Right renal cortex interstitium (tissue), 3 donors: ENCODE results near the gene CIB2. TPM values are rescaled to one million over a fixed set of nuclear protein-coding genes. Genes with fewer than 3 reads are reported as not detected.

Experiments used
- polyA plus RNA-seq, 3 donors: library from polyadenylated mRNA; unstranded; fragments of 120-200 nt; gene quantifications; one replicate each; pipeline ENCODE4 v1.2.1, GENCODE V29; 2013; ENCODE audit not compliant: insufficient read length in 3 of 3

CIB2 gene
- polyA plus RNA-seq, 3 donors = 28.2 to 33.0 (median 30.0) TPM

Other genes with a start within 250 kb of the CIB2 start
- gene TBC1D2B, start 53.7 kb downstream of the CIB2 start, polyA plus RNA-seq = 10 to 100 TPM; 25.9 to 28.7 (median 26.6) TPM
- gene SH2D7, start 38.9 kb downstream of the CIB2 start, polyA plus RNA-seq = under 1 TPM; 0.44 to 0.58 (median 0.55) TPM
- gene IDH3A, start 17.9 kb upstream of the CIB2 start, polyA plus RNA-seq = 10 to 100 TPM; 54.6 to 59.6 (median 55.3) TPM
- 1 to 10 TPM in 1 of 3 donors, under 1 TPM in 2; 0.34 to 1.1 (median 0.74) TPM for gene ACSBG1, start 103.1 kb upstream of the CIB2 start, polyA plus RNA-seq
- 10 to 100 TPM; 20.2 to 23.3 (median 21.9) TPM for gene DNAJA4, start 133.1 kb upstream of the CIB2 start, polyA plus RNA-seq
- 100 to 1,000 TPM; 109 to 121 (median 118) TPM for gene SKIC8, start 168.2 kb upstream of the CIB2 start, polyA plus RNA-seq
- gene CRABP1, start 208.9 kb upstream of the CIB2 start, polyA plus RNA-seq = 10 to 100 TPM; 52.7 to 55.2 (median 53.8) TPM